ENCODE measurements around the gene ZRANB1. TPM values are rescaled to one million over a fixed set of nuclear protein-coding genes. Genes with fewer than 3 reads are reported as not detected.

The ZRANB1 gene
- total and polyA plus RNA-seq, 2 of the 13 experiments (the other 11 are each of a cell fraction or from before 2014, with no cell fraction given), result 10.3 to 19.6 TPM

- FAIRE-seq (no peak), ATAC-seq (no peak), DNase-seq (ENCODE audit: low spot score) (no peak)
- no peak overlapping the region for H3K4me2 ChIP-seq (ENCODE audit: low read depth, low read length)
- in situ Hi-C loops (cut with HindIII; ENCODE audit: extremely low pct_ligation_motif_present, low pct_unique_long_range_greater_than_20kb), result no loop called here
- WGBS (ENCODE audit: low lambda C conversion rate), result 42% methylated on average over 16 of the region's 16 CpGs
- no peak overlapping the region for H3K27ac ChIP-seq (ENCODE audit: extremely low read length, insufficient read depth, low read length)
- H3K9me3 ChIP-seq (ENCODE audit: low read length), result no peaks in the 10 kb centered on the region
- H3K79me2 ChIP-seq (ENCODE audit: insufficient read depth, low read length), result no peaks in the 10 kb centered on the region
- H3K9ac ChIP-seq (ENCODE audit: insufficient read depth, low read depth, low read length), result no peak overlapping the region
- POLR2A ChIA-PET, result no interaction called here
- H3K4me1 ChIP-seq (ENCODE audit: insufficient read depth, low read length), result no peaks in the 10 kb centered on the region
- H3K4me3 ChIP-seq (replicated peaks in 1 of 3; ENCODE audit: insufficient read depth in 1 of 3, low read depth in 2 of 3, low read length in 3 of 3), result no peak overlapping the region
- intact Hi-C loops (cut with micrococcal nuclease; ENCODE audit: unreplicated experiment), result no loop called here
- H3K27me3 ChIP-seq (ENCODE audit: control insufficient read depth in 1 of 2, insufficient read depth in 2 of 2, low read length in 2 of 2), result peaks cover 14 to 76% of the 10 kb centered on the region in 2 experiments
- no peaks in the 10 kb centered on the region for H4K20me1 ChIP-seq (ENCODE audit: insufficient read depth, low read length)
- no peak overlapping the region for H2AFZ ChIP-seq (ENCODE audit: low read length)
- TF ChIP-seq ZNF180 (CRISPR knock-in tag; IDR thresholded peaks at IDR 0.05; ENCODE audit: borderline replicate concordance, low read depth), result no peak
- TF ChIP-seq ISX (CRISPR knock-in tag; conservative IDR thresholded peaks at IDR 0.05), result no peak
- TF ChIP-seq ATF3 (CRISPR knock-in tag; IDR thresholded peaks at IDR 0.05), result no peak
- no peaks in the 10 kb centered on the region for H3K36me3 ChIP-seq (replicated peaks in 1 of 2; ENCODE audit: control insufficient read depth in 1 of 2, insufficient read depth in 2 of 2, low read length in 2 of 2)
- CTCF ChIA-PET (ENCODE audit: low intra/inter-chr PET ratio, low total read pairs), result no interaction called here
- no TSS peak for BruUV-seq (replicated peaks)
Observed at GRCh38 chr10:125011171-125011925, 69.4 kb downstream of the ZRANB1 start.

GRCh38 chr10:125011926-125012705, 70.2 kb downstream of the ZRANB1 start:
- H3K27me3 ChIP-seq (ENCODE audit: control insufficient read depth in 1 of 2, insufficient read depth in 2 of 2, low read length in 2 of 2), result peaks cover 15 to 76% of the 10 kb centered on the region in 2 experiments
- no peak for FAIRE-seq
- no peak overlapping the region for H3K27ac ChIP-seq (ENCODE audit: extremely low read length, insufficient read depth, low read length)
- no peaks in the 10 kb centered on the region for H3K4me1 ChIP-seq (ENCODE audit: insufficient read depth, low read length)
- POLR2A ChIA-PET, result no interaction called here
- H3K36me3 ChIP-seq (replicated peaks in 1 of 2; ENCODE audit: control insufficient read depth in 1 of 2, insufficient read depth in 2 of 2, low read length in 2 of 2), result no peaks in the 10 kb centered on the region
- H3K9ac ChIP-seq (ENCODE audit: insufficient read depth, low read depth, low read length), result no peak overlapping the region
- no peak for ATAC-seq
- in situ Hi-C loops (cut with HindIII; ENCODE audit: extremely low pct_ligation_motif_present, low pct_unique_long_range_greater_than_20kb) (no loop called here), intact Hi-C loops (cut with micrococcal nuclease; ENCODE audit: unreplicated experiment) (no loop called here)
- no peak for DNase-seq (ENCODE audit: low spot score)
- no peak overlapping the region for H3K4me3 ChIP-seq (replicated peaks in 1 of 3; ENCODE audit: insufficient read depth in 1 of 3, low read depth in 2 of 3, low read length in 3 of 3)
- CTCF ChIA-PET (ENCODE audit: low intra/inter-chr PET ratio, low total read pairs), result no interaction called here
- no peak overlapping the region for H2AFZ ChIP-seq (ENCODE audit: low read length)
- H3K79me2 ChIP-seq (ENCODE audit: insufficient read depth, low read length), result no peaks in the 10 kb centered on the region
- H3K9me3 ChIP-seq (ENCODE audit: low read length), result no peaks in the 10 kb centered on the region
- no peak for TF ChIP-seq ARNT2 (CRISPR knock-in tag; IDR thresholded peaks at IDR 0.05; ENCODE audit: low read depth)
- TF ChIP-seq PCBP2 (optimal IDR thresholded peaks at IDR 0.05; ENCODE audit: low read depth, low read length, poor library complexity, severe bottlenecking), result no peak
- no peaks in the 10 kb centered on the region for H4K20me1 ChIP-seq (ENCODE audit: insufficient read depth, low read length)
- no peak overlapping the region for H3K4me2 ChIP-seq (ENCODE audit: low read depth, low read length)
- BruUV-seq (replicated peaks), result no TSS peak
- WGBS (ENCODE audit: low lambda C conversion rate), result 45% methylated on average over 16 of the region's 27 CpGs

All from HepG2 (cell line).